ENCODE data around the gene FGF2.
A peak's percentile ranks its signal among the peaks of the same experiment; 100 is the strongest.

Gene FGF2

GRCh38 chr4:122814426-122814825 is 12.2 kb upstream of the FGF2 start:
- Histone ChIP-seq H3K27ac (no peak overlapping the region), H3K36me3 (no peaks in the 10 kb centered on the region), H3K4me1 (no peaks in the 10 kb centered on the region), H3K4me2 (no peak overlapping the region), H4K20me1 (no peaks in the 10 kb centered on the region), H3K4me3 (no peak overlapping the region), H3K9me3 (peaks cover 6% of the 10 kb centered on the region; the same call in 1 of the 2 replicates), H3K27me3 (no peaks in the 10 kb centered on the region), H3K9ac (no peak overlapping the region)
- TF ChIP-seq Cebpa-rat (IDR thresholded peaks at IDR 0.05), result no peak

- no peaks in the 10 kb centered on the region for H4K20me1 ChIP-seq
- H3K4me1 ChIP-seq, result no peaks in the 10 kb centered on the region
- no peak for TF ChIP-seq Cebpa-rat (IDR thresholded peaks at IDR 0.05)
- H3K27me3 ChIP-seq, result 0 out of 2 replicates have a peak, but pooled peaks cover 3% of the 10 kb centered on the region
- peaks cover 6% of the 10 kb centered on the region; the same call in 1 of the 2 replicates for H3K9me3 ChIP-seq
- no peak overlapping the region for H3K4me2 ChIP-seq
- no peaks in the 10 kb centered on the region for H3K36me3 ChIP-seq
- H3K4me3 ChIP-seq, result no peak overlapping the region
- no peak overlapping the region for H3K27ac ChIP-seq
- H3K9ac ChIP-seq, result no peak overlapping the region
Observed at GRCh38 chr4:122815248-122815647, 11.4 kb upstream of the FGF2 start.

GRCh38 chr4:122816476-122816875 is 10.2 kb upstream of the FGF2 start:
- Histone ChIP-seq H3K27me3 (peaks cover 6% of the 10 kb centered on the region; the same call in 1 of the 2 replicates), H3K4me1 (no peaks in the 10 kb centered on the region), H4K20me1 (no peaks in the 10 kb centered on the region; the same call in 1 of the 2 replicates), H3K27ac (no peak overlapping the region), H3K36me3 (no peaks in the 10 kb centered on the region), H3K9ac (no peak overlapping the region), H3K9me3 (no peaks in the 10 kb centered on the region; the same call in 1 of the 2 replicates), H3K4me2 (no peak overlapping the region), H3K4me3 (no peak overlapping the region)
- no peak for TF ChIP-seq Cebpa-rat (IDR thresholded peaks at IDR 0.05)

- TF ChIP-seq Cebpa-rat (IDR thresholded peaks at IDR 0.05), result 0 out of 2 replicates have a peak, but pooled peaks have one; percentile 25
- Histone ChIP-seq H3K27ac (no peak overlapping the region), H3K27me3 (peaks cover 26% of the 10 kb centered on the region), H4K20me1 (no peaks in the 10 kb centered on the region; the same call in 1 of the 2 replicates), H3K4me1 (no peaks in the 10 kb centered on the region), H3K4me3 (no peak overlapping the region), H3K9ac (no peak overlapping the region), H3K9me3 (peaks cover 6% of the 10 kb centered on the region), H3K4me2 (no peak overlapping the region), H3K36me3 (no peaks in the 10 kb centered on the region)
Observed at GRCh38 chr4:122819708-122820449, 6.8 kb upstream of the FGF2 start.

GRCh38 chr4:122821092-122821491 is 5.5 kb upstream of the FGF2 start:
- H4K20me1 ChIP-seq, result peaks cover 11% of the 10 kb centered on the region; the same call in 1 of the 2 replicates
- H3K9ac ChIP-seq, result no peak overlapping the region
- no peak for TF ChIP-seq Cebpa-rat (IDR thresholded peaks at IDR 0.05)
- no peak overlapping the region for H3K4me2 ChIP-seq
- H3K36me3 ChIP-seq, result no peaks in the 10 kb centered on the region
- no peaks in the 10 kb centered on the region for H3K4me1 ChIP-seq
- H3K9me3 ChIP-seq, result peaks cover 6% of the 10 kb centered on the region
- H3K27me3 ChIP-seq, result peaks cover 38% of the 10 kb centered on the region
- H3K4me3 ChIP-seq, result no peak overlapping the region
- no peak overlapping the region for H3K27ac ChIP-seq

GRCh38 chr4:122822466-122822865 is 4.2 kb upstream of the FGF2 start:
- TF ChIP-seq Cebpa-rat (IDR thresholded peaks at IDR 0.05), result no peak
- Histone ChIP-seq H3K36me3 (no peaks in the 10 kb centered on the region), H3K9me3 (peaks cover 6% of the 10 kb centered on the region), H3K4me1 (peaks cover 6% of the 10 kb centered on the region), H3K4me2 (no peak overlapping the region), H3K9ac (no peak overlapping the region), H3K27me3 (peaks cover 52% of the 10 kb centered on the region), H3K4me3 (no peak overlapping the region), H3K27ac (no peak overlapping the region), H4K20me1 (peaks cover 23% of the 10 kb centered on the region)

GRCh38 chr4:122823476-122823875 is 3.2 kb upstream of the FGF2 start:
- peaks cover 33% of the 10 kb centered on the region for H4K20me1 ChIP-seq

GRCh38 chr4:122824616-122825015 is 2.0 kb upstream of the FGF2 start:
- Histone ChIP-seq H3K27ac (no peak overlapping the region), H3K4me3 (no peak overlapping the region), H3K36me3 (no peaks in the 10 kb centered on the region), H3K4me2 (no peak overlapping the region), H3K4me1 (peaks cover 15% of the 10 kb centered on the region), H3K9ac (no peak overlapping the region), H3K9me3 (peaks cover 6% of the 10 kb centered on the region), H4K20me1 (peaks cover 41% of the 10 kb centered on the region), H3K27me3 (peaks cover 74% of the 10 kb centered on the region)
- TF ChIP-seq Cebpa-rat (IDR thresholded peaks at IDR 0.05), result no peak

More at GRCh38 chr4:122823476-122823875, 3.2 kb upstream of the FGF2 start:
- H3K36me3 ChIP-seq, result no peaks in the 10 kb centered on the region
- no peak for TF ChIP-seq Cebpa-rat (IDR thresholded peaks at IDR 0.05)
- H3K27me3 ChIP-seq, result peaks cover 62% of the 10 kb centered on the region
- H3K27ac ChIP-seq, result no peak overlapping the region
- H3K4me3 ChIP-seq, result no peak overlapping the region
- H3K9ac ChIP-seq, result no peak overlapping the region
- peaks cover 15% of the 10 kb centered on the region for H3K4me1 ChIP-seq
- H3K9me3 ChIP-seq, result peaks cover 6% of the 10 kb centered on the region
- H3K4me2 ChIP-seq, result no peak overlapping the region

- H3K9me3 ChIP-seq, result peaks cover 6% of the 10 kb centered on the region
- peaks cover 15% of the 10 kb centered on the region for H3K4me1 ChIP-seq
- TF ChIP-seq Cebpa-rat (IDR thresholded peaks at IDR 0.05), result no peak
- H3K4me3 ChIP-seq, result no peak overlapping the region
- no peak overlapping the region for H3K27ac ChIP-seq
- H3K4me2 ChIP-seq, result no peak overlapping the region
- H3K27me3 ChIP-seq, result peaks cover 83% of the 10 kb centered on the region
- peaks cover 52% of the 10 kb centered on the region for H4K20me1 ChIP-seq
- no peaks in the 10 kb centered on the region for H3K36me3 ChIP-seq
- H3K9ac ChIP-seq, result no peak overlapping the region
Observed at GRCh38 chr4:122826079-122826527, 528 bp upstream of the FGF2 start.

GRCh38 chr4:122827258-122827878 is 737 bp downstream of the FGF2 start:
- Histone ChIP-seq H3K36me3 (no peaks in the 10 kb centered on the region), H3K27ac (no peak overlapping the region), H3K4me2 (peak overlapping the region; percentile 96), H3K27me3 (peaks cover 95% of the 10 kb centered on the region), H3K9me3 (peaks cover 6% of the 10 kb centered on the region), H3K9ac (no peak overlapping the region), H3K4me1 (peaks cover 15% of the 10 kb centered on the region), H4K20me1 (peaks cover 53% of the 10 kb centered on the region), H3K4me3 (peak overlapping the region; percentile 64)
- TF ChIP-seq Cebpa-rat (IDR thresholded peaks at IDR 0.05), result no peak
